HFFc6 (cell line): Measurements from ENCODE around the gene INSL3. TPM values are rescaled to one million over a fixed set of nuclear protein-coding genes. Genes with fewer than 3 reads are reported as not detected.

Source experiments
- DNase-seq: peaks from one replicate; pipeline ENCODE4 v3.0.0-alpha.2; 2018
- H3K27ac Mint-ChIP-seq: 2 replicates; pipeline ENCODE4 v1.8.0; 2020; ENCODE audit warnings: mild to moderate bottlenecking, mixed read lengths
- H3K27me3 Mint-ChIP-seq: 2 replicates; pipeline ENCODE4 v1.8.0; 2021; ENCODE audit warnings: mild to moderate bottlenecking, moderate library complexity, mixed read lengths; ENCODE audit not compliant: insufficient read depth
- H3K36me3 Mint-ChIP-seq: 2 replicates; pipeline ENCODE4 v1.8.0; 2021; ENCODE audit warnings: low read depth, mixed read lengths
- H3K4me1 Mint-ChIP-seq: 2 replicates; pipeline ENCODE4 v1.8.0; 2020; ENCODE audit warnings: low read depth, mixed read lengths
- H3K4me3 Mint-ChIP-seq: 2 replicates; pipeline ENCODE4 v1.8.0; 2020; ENCODE audit warnings: mild to moderate bottlenecking, moderate library complexity, mixed read lengths
- H3K9me3 Mint-ChIP-seq: 2 replicates; pipeline ENCODE4 v1.8.0; 2020; ENCODE audit warnings: mild to moderate bottlenecking, mixed read lengths
- CTCF ChIP-seq: fragments of 200-600 bp; sonication (generic); IDR thresholded peaks from 2 replicates; pipeline ENCODE4 v1.5.0; 2021; ENCODE audit warnings: antibody characterized with exemption, mild to moderate bottlenecking
- total RNA-seq, 6 experiments: library from RNA; stranded (reverse); fragmentation: NEBNext Ultra II Directional; extraction: Animal tissue kit (Norgen Biotek cat#: 25700); gene quantifications; 2 replicates in 1 of 6; 3 replicates in 5 of 6; pipeline ENCODE4 v1.2.3, GENCODE V29; 2021

The INSL3 gene
- total RNA-seq, 6 experiments from 2014 or later = not detected

- Mint-ChIP-seq H3K9me3 (no peaks in the 10 kb centered on the region), H3K4me1 (no peaks in the 10 kb centered on the region; the same call in 1 of the 2 replicates), H3K27ac (no peak overlapping the region), H3K4me3 (no peak overlapping the region), H3K27me3 (peaks cover 12% of the 10 kb centered on the region), H3K36me3 (no peaks in the 10 kb centered on the region)
- DNase-seq = no peak
- TF ChIP-seq CTCF = no peak
Measured at GRCh38 chr19:17836530-17836929, 15.2 kb upstream of the INSL3 start.

- H3K36me3 Mint-ChIP-seq = no peaks in the 10 kb centered on the region
- no peak overlapping the region for H3K27ac Mint-ChIP-seq
- no peak for TF ChIP-seq CTCF
- peaks cover 15% of the 10 kb centered on the region for H3K27me3 Mint-ChIP-seq
- no peak overlapping the region for H3K4me3 Mint-ChIP-seq
- no peaks in the 10 kb centered on the region for H3K9me3 Mint-ChIP-seq
- no peak for DNase-seq
- H3K4me1 Mint-ChIP-seq = no peaks in the 10 kb centered on the region
Measured at GRCh38 chr19:17835182-17836006, 14.1 kb upstream of the INSL3 start.

- Mint-ChIP-seq H3K36me3 (no peaks in the 10 kb centered on the region), H3K9me3 (no peaks in the 10 kb centered on the region), H3K27me3 (peaks cover 16% of the 10 kb centered on the region), H3K4me1 (no peaks in the 10 kb centered on the region), H3K27ac (no peak overlapping the region), H3K4me3 (no peak overlapping the region)
- DNase-seq = no peak
- peak; percentile 40 for TF ChIP-seq CTCF
Measured at GRCh38 chr19:17834350-17835181, 13.2 kb upstream of the INSL3 start.

GRCh38 chr19:17832443-17833208, 11.3 kb upstream of the INSL3 start:
- Mint-ChIP-seq H3K27me3 (peaks cover 14% of the 10 kb centered on the region), H3K27ac (no peak overlapping the region), H3K4me1 (no peaks in the 10 kb centered on the region), H3K36me3 (no peaks in the 10 kb centered on the region), H3K4me3 (no peak overlapping the region), H3K9me3 (no peaks in the 10 kb centered on the region)
- no peak for TF ChIP-seq CTCF
- no peak for DNase-seq

GRCh38 chr19:17831419-17831888, 10.1 kb upstream of the INSL3 start:
- Mint-ChIP-seq H3K27me3 (peaks cover 14% of the 10 kb centered on the region), H3K36me3 (no peaks in the 10 kb centered on the region), H3K4me1 (no peaks in the 10 kb centered on the region), H3K4me3 (no peak overlapping the region), H3K9me3 (no peaks in the 10 kb centered on the region), H3K27ac (no peak overlapping the region)
- no peak for TF ChIP-seq CTCF
- DNase-seq = no peak
